Neural progenitor cell (in vitro differentiated cells): ENCODE data around the gene FAM25A.
"Not testable (repeated sequence)": the region's sequence is repeated elsewhere in the genome, so short reads cannot be mapped to it uniquely, and the experiment has no call there.

Experiments used
- CTCF ChIP-seq: fragments of 200-600 bp; sonication (generic); IDR thresholded peaks from 2 replicates; pipeline ENCODE4 v1.5.1; 2017; ENCODE audit warnings: antibody characterized with exemption, mild to moderate bottlenecking
- EZH2 ChIP-seq: fragments of 200-600 bp; sonication (generic); IDR thresholded peaks from 2 replicates; pipeline ENCODE4 v1.6.1; 2017; ENCODE audit warnings: antibody characterized with exemption, mild to moderate bottlenecking, moderate library complexity

GRCh38 chr10:87007674-87008073 is 12.4 kb upstream of the FAM25A start:
- not testable (repeated sequence) for TF ChIP-seq EZH2, CTCF
